Epithelial cell of proximal tubule (primary cell): ENCODE data around the gene IL31RA. TPM values are rescaled to one million over a fixed set of nuclear protein-coding genes. Genes with fewer than 3 reads are reported as not detected.

Source experiments
- DNase-seq: peaks from one replicate; pipeline ENCODE4 v3.0.0-alpha.2; 2011; ENCODE audit warnings: low read depth
- H3K4me3 ChIP-seq: 2 replicates; pipeline ENCODE4 v1.5.1; 2011; ENCODE audit warnings: low read depth, mild to moderate bottlenecking, low read length
- total RNA-seq: library from RNA; depleted of rRNA; stranded (reverse); fragments of >200 nt; gene quantifications from 2 replicates; pipeline ENCODE4 v1.2.3, GENCODE V29; 2015
- TF ChIP-seq, protein P1 (sequence below): conservative IDR thresholded peaks from 2 replicates; pipeline ENCODE4 v1.5.1; 2012; ENCODE audit warnings: low read depth, mild to moderate bottlenecking, low read length

IL31RA gene
- total RNA-seq, 1 donor from 2014 or later: 2.9 TPM

DNA sequence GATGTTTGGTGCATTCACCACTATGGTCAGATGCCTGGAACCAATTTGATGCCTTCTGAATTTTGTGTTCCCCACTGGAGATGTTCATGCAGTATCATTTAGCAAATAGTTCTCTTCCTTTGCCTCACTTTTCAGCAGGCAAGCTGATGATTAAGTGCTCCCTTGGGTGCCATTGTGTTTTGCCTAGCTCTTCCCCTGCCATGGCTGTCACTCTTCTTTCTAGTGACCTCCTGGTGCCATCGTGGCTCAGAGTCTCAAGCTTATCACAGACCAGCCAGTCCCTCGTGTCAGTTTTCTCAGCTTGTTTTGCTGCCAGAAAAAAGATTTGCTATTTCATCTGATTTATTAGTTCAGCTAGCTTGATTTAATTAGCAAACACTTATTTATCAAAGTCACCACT lies 41.3 kb downstream of the IL31RA start:
- no peak overlapping the region for H3K4me3 ChIP-seq
- TF ChIP-seq, protein P1, sequence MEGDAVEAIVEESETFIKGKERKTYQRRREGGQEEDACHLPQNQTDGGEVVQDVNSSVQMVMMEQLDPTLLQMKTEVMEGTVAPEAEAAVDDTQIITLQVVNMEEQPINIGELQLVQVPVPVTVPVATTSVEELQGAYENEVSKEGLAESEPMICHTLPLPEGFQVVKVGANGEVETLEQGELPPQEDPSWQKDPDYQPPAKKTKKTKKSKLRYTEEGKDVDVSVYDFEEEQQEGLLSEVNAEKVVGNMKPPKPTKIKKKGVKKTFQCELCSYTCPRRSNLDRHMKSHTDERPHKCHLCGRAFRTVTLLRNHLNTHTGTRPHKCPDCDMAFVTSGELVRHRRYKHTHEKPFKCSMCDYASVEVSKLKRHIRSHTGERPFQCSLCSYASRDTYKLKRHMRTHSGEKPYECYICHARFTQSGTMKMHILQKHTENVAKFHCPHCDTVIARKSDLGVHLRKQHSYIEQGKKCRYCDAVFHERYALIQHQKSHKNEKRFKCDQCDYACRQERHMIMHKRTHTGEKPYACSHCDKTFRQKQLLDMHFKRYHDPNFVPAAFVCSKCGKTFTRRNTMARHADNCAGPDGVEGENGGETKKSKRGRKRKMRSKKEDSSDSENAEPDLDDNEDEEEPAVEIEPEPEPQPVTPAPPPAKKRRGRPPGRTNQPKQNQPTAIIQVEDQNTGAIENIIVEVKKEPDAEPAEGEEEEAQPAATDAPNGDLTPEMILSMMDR: no peak
- no peak for DNase-seq

DNA sequence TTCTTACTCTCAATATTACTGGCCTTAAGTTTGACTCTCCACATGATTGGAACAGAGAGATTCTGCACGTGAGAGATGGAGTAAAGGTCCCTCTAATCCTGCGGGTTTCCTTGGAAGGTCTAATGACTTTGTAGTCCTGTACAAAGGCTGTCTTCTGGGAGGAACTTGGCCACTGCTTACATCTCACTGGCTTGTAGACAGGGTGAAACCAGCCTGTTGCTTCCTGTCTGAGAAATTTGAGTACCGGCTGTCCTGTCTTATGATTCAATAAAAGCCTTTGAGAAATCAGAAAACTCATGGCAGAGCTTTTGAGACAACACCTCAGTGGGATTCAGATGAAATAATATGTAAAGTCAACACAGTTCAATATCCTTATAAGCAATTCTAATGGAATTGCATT lies 43.0 kb downstream of the IL31RA start:
- no peak for DNase-seq
- TF ChIP-seq, protein P1: no peak
- H3K4me3 ChIP-seq: no peak overlapping the region

DNA sequence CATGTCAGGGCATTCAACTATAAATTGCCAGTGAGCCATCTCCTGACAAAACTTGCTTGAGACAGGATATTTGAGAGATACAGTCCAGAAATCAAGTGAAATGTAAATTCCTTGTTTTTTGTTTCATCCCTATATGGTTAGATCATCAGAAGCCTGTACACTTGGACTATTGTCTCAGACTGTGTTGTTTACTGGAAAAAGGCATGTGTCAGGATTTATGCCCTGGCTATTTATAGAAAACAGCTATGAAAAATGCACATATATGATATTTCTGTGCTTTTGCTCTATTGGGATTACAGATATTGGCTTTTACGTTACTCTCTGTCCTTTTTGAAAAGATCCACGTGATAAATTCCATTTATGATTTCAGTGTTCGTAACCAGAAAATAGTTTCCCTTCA lies 44.2 kb downstream of the IL31RA start:
- TF ChIP-seq, protein P1: no peak
- no peak for DNase-seq
- no peak overlapping the region for H3K4me3 ChIP-seq

DNA sequence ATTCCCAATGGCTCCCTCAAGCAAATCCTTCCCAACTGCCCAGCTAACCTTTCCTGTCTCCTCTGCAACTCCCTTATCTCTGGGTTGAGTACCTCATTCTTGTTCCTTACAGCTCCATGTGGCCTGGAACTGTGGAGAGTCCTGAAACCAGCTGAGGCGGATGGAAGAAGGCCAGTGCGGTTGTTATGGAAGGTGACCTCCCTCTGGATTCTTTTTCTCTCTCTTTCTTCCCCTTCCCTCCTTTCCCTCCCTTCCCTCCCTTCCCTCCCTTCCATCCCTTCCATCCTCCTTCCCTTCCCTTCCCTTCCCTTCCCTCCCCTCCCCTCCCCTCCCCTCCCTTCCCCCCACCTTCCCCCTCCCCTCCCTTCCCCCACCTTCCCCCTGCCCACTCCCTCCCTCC lies 45.1 kb downstream of the IL31RA start:
- no peak for DNase-seq
- TF ChIP-seq, protein P1: no peak
- no peak overlapping the region for H3K4me3 ChIP-seq

DNA sequence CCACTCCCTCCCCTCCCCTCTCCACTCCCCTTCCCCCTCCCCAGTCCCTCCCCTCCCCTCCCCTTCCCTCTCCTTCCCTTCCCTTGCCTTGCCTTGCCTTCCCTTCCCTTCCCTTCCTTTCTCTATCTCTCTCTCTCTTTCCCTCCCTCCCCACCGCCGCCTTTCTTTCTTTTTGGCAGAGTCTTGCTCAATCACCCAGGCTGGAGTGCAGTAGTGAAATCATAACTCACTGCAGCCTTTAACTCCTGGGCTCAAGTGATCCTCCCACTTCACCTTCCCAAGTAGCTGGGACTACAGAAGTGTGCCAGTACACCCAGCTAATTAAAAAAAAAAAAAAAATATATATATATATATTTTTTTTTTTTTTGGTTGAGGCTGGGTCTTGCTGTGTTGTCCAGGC lies 45.5 kb downstream of the IL31RA start:
- TF ChIP-seq, protein P1: no peak
- DNase-seq: no peak

DNA sequence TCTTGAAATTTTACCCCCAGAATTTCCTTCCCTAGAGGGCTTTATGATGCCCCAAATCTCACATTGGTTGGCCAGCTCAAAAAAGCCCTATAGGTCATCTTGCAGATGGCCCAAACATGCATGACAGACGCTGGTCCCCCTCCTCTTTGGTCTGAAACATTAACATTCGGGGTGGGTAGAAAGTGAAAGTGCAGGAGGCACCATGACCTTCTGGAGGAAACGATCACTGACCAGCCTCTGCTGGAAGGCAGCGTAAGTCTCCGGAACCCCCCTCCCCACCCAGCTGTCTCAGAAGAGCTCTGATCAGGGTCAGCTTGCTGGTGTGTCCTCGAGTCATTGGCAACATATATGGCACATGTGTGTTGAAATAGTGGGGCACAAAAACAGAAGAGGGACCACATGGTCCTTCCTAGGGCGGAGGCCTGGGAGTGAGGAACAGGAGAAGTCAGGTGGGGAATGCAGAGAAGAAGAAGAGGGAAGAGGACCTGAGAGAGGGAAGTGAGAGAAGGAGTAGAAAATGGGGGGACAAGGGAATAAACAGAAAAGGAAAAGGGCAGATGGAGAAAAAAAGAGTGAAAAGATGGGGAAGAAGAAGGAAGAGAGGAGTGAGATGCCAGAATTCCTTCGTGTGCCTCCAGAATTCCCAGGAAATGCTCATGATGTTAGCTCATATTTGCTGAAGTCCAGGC lies 46.2 kb downstream of the IL31RA start:
- TF ChIP-seq, protein P1: no peak
- no peak overlapping the region for H3K4me3 ChIP-seq
- DNase-seq: no peak

More for the DNA sequence above, 45.5 kb downstream of the IL31RA start:
- no peak overlapping the region for H3K4me3 ChIP-seq

DNA sequence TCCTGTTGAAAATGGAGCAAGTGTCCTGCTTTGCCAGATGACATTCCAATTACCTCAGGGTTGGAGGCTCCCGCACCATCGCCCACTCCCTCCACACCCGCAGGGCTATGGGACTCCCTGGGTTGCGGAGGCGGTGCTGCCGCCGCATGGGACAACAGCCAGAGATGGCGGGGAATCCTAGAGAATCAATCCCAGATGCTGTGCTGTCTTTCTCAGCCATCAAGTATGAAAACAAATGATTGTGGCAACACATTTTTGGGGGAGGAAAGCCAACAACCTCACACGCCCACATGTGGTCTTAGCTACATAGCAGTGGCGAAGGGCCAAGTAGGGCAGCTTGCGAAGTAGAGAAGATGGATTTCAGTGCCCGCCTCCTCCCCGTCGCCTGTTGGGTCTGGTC lies 46.7 kb downstream of the IL31RA start:
- no peak for DNase-seq
- TF ChIP-seq, protein P1: no peak
- no peak overlapping the region for H3K4me3 ChIP-seq
